Ovary (tissue), 9 donors: ENCODE results near the gene GNA12. TPM values are rescaled to one million over a fixed set of nuclear protein-coding genes. Genes with fewer than 3 reads are reported as not detected.
A peak's percentile ranks its signal among the peaks of the same experiment; 100 is the strongest.

Source experiments
- DNase-seq, 5 donors: peaks; one replicate each; pipeline ENCODE4 v3.0.0-alpha.2; 2019 to 2020
- H3K27ac ChIP-seq, 2 donors: fragments of 200-600 bp; one replicate each; pipeline versions ENCODE4 v1.5.1 to v1.8.0; 2019 to 2022
- H3K27me3 ChIP-seq: fragments of 200-600 bp; one replicate; pipeline ENCODE4 v1.8.0; 2022
- H3K36me3 ChIP-seq: fragments of 200-600 bp; sonication (generic); one replicate; pipeline ENCODE4 v1.5.1; 2019
- H3K4me1 ChIP-seq: one replicate; pipeline ENCODE4 v1.8.1; 2013; ENCODE audit warnings: mild to moderate bottlenecking, moderate library complexity; ENCODE audit not compliant: insufficient read depth
- H3K4me3 ChIP-seq: fragments of 200-600 bp; sonication (generic); one replicate; pipeline ENCODE4 v1.5.1; 2017
- H3K9me3 ChIP-seq, 2 donors: fragments of 200-600 bp in 1 of 2; sonication (generic) in 1 of 2; one replicate each; pipeline versions ENCODE4 v1.5.1 to v1.8.1; 2013 to 2019; ENCODE audit warnings: mild to moderate bottlenecking in 1 of 2, moderate library complexity in 1 of 2
- EP300 ChIP-seq: sonication (generic); formaldehyde crosslinking; IDR thresholded peaks from one replicate; pipeline ENCODE4 v1.6.1; 2017; ENCODE audit warnings: antibody characterized with exemption
- POLR2A ChIP-seq: fragments of 450-650 bp; IDR thresholded peaks from one replicate; pipeline ENCODE4 v1.6.1; 2017; ENCODE audit warnings: antibody characterized with exemption, mild to moderate bottlenecking, moderate library complexity
- WGBS, 3 donors: extraction: QIAGEN DNeasy Blood & Tissue Kit in 1 of 3; methylation state at CpG; one replicate each; pipeline versions ENCODE4 v1.1.5 to v1.1.7; 2013 to 2017; 5-methylcytosine and 5-hydroxymethylcytosine counted together
- intact Hi-C, 4 donors: fragments of 100-400 bp; cut with DNase I; formaldehyde crosslinking; loops; one replicate each; pipeline versions ENCODE4 v1.11.0 to v1.15.1; 2022 to 2023
- polyA plus RNA-seq, 2 donors: library from polyadenylated mRNA; stranded (reverse); fragments of 200-250 nt in 1 of 2; fragments of 350-450 nt in 1 of 2; fragmentation: Illumina TruSeq in 1 of 2; extraction: RNeasy Lipid Tissue Mini Kit (QIAGEN cat#74804) in 1 of 2; gene quantifications; one replicate each; pipeline ENCODE4 v1.2.3, GENCODE V29; 2013 to 2014
- total RNA-seq, 7 donors: library from RNA; depleted of rRNA in 2 of 7; stranded (reverse); fragments of >200 nt in 2 of 7; fragmentation: NEBNext Ultra II Directional in 3 of 7; extraction: Animal tissue kit (Norgen Biotek cat#: 25700) in 3 of 7; gene quantifications; one replicate each; pipeline versions ENCODE4 v1.1.0 to v1.2.4, GENCODE V29; 2016 to 2023
- TF ChIP-seq, protein P1 (sequence below), 3 donors: fragments of 450-650 bp in 2 of 3; fragments of 200-600 bp in 1 of 3; IDR thresholded peaks; one replicate each; pipeline versions ENCODE4 v1.5.1 to v1.8.0; 2016 to 2022; ENCODE audit warnings: antibody characterized with exemption in 3 of 3, mild to moderate bottlenecking in 1 of 3
- donor health status: DM: no; HTN: no; CAD: no; lungs with moderate emphysema.
- donor health status: DM: no; HTN: no; CAD: no.
- donor health status: Bipolar disorder and iron deficiency.
- donor health status: DM: yes; HTN: yes; CAD: no.
- donor health status: DM: no; HTN: no; CAD: no.
- donor health status: DM: yes; HTN: yes; CAD: no.

The GNA12 gene
- total and polyA plus RNA-seq, 9 donors, result 13.4 to 94.4 (median 65.5) TPM

DNA sequence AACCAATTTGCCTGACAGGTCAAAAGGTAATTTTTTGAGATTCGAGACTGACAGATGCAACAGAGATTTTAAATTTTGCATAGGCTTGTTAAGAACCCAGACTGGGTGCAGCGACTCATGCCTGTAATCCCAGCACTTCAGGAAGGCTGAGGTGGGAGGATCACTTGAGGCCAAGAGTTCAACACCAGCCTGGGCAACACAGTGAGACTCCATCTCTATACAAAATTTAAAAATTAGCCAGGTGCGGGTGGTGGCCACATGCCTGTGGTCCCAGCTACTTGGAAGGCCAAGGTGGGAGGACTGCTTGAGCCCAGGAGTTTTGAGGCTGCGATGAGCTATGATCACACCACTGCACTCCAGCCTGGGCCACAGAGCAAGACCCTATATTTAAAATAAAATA, 121.5 kb downstream of the GNA12 start:
- intact Hi-C loops, result no loop called here
- WGBS, 3 donors, result 94% methylated on average over 4 of the region's 4 CpGs
- Histone ChIP-seq H3K36me3 (no peaks in the 10 kb centered on the region), H3K27ac (no peak overlapping the region), H3K27me3 (no peaks in the 10 kb centered on the region), H3K4me3 (no peak overlapping the region), H3K4me1 (peaks cover under 1% of the 10 kb centered on the region), H3K9me3 (no peaks in the 10 kb centered on the region)
- peak in 2 of 5 donors; percentile 7 to 19 for DNase-seq
- TF ChIP-seq EP300 (no peak), POLR2A (no peak)
- TF ChIP-seq, protein P1, sequence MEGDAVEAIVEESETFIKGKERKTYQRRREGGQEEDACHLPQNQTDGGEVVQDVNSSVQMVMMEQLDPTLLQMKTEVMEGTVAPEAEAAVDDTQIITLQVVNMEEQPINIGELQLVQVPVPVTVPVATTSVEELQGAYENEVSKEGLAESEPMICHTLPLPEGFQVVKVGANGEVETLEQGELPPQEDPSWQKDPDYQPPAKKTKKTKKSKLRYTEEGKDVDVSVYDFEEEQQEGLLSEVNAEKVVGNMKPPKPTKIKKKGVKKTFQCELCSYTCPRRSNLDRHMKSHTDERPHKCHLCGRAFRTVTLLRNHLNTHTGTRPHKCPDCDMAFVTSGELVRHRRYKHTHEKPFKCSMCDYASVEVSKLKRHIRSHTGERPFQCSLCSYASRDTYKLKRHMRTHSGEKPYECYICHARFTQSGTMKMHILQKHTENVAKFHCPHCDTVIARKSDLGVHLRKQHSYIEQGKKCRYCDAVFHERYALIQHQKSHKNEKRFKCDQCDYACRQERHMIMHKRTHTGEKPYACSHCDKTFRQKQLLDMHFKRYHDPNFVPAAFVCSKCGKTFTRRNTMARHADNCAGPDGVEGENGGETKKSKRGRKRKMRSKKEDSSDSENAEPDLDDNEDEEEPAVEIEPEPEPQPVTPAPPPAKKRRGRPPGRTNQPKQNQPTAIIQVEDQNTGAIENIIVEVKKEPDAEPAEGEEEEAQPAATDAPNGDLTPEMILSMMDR (IDR thresholded peaks at IDR 0.05), result no peak

- TF ChIP-seq EP300 (no peak), POLR2A (no peak)
- TF ChIP-seq, protein P1 (IDR thresholded peaks at IDR 0.05), result no peak
- Histone ChIP-seq H3K9me3 (no peaks in the 10 kb centered on the region), H3K27ac (no peak overlapping the region), H3K4me3 (no peak overlapping the region), H3K36me3 (no peaks in the 10 kb centered on the region), H3K4me1 (peaks cover 6% of the 10 kb centered on the region), H3K27me3 (no peaks in the 10 kb centered on the region)
- WGBS, 3 donors, result 91 to 94% (median 94%) methylated on average over 19 of the region's 19 CpGs
- intact Hi-C loops, result no loop called here
- no peak for DNase-seq
These were observed 122.3 kb downstream of the GNA12 start for GRCh38 chr7:2721842-2722241.

- Histone ChIP-seq H3K36me3 (no peaks in the 10 kb centered on the region), H3K4me3 (no peak overlapping the region), H3K9me3 (no peaks in the 10 kb centered on the region), H3K4me1 (peaks cover 13% of the 10 kb centered on the region), H3K27me3 (no peaks in the 10 kb centered on the region), H3K27ac (no peak overlapping the region)
- WGBS, 3 donors, result 87 to 92% (median 90%) methylated on average over 16 of the region's 16 CpGs
- intact Hi-C loops, result no loop called here
- TF ChIP-seq EP300, result no peak
- TF ChIP-seq, protein P1 (IDR thresholded peaks at IDR 0.05), result no peak
- no peak for TF ChIP-seq POLR2A
- DNase-seq, result no peak
These were observed 124.1 kb downstream of the GNA12 start for GRCh38 chr7:2720024-2720423.

- intact Hi-C loops, result no loop called here
- no peak for TF ChIP-seq EP300
- TF ChIP-seq, protein P1 (IDR thresholded peaks at IDR 0.05), result no peak
- no peak for TF ChIP-seq POLR2A
- WGBS, 3 donors, result 84 to 92% (median 87%) methylated on average over 16 of the region's 16 CpGs
- H3K4me3 ChIP-seq, result no peak overlapping the region
- H3K27ac ChIP-seq, result no peak overlapping the region
- H3K9me3 ChIP-seq, result no peaks in the 10 kb centered on the region
- H3K36me3 ChIP-seq, result no peaks in the 10 kb centered on the region
- DNase-seq, result peak in 1 of 5 donors; percentile 43
- H3K27me3 ChIP-seq, result no peaks in the 10 kb centered on the region
- H3K4me1 ChIP-seq, result peaks cover 13% of the 10 kb centered on the region
These were observed 125.1 kb downstream of the GNA12 start for GRCh38 chr7:2719007-2719406.
